IMR-90 (cell line): ENCODE data around the gene KCNK5.

ENCODE experiments used
- CTCF ChIP-seq: conservative IDR thresholded peaks from 2 replicates; pipeline ENCODE4 v1.5.1; 2012; ENCODE audit warnings: mild to moderate bottlenecking, low read depth, low read length, improper control_type of control experiment
- MAZ ChIP-seq: IDR thresholded peaks from 2 replicates; pipeline ENCODE4 v1.6.1; 2012; ENCODE audit warnings: low read depth, mild to moderate bottlenecking, low read length, improper control_type of control experiment, moderate library complexity, borderline replicate concordance
- NFE2L2 ChIP-seq: fragments of 150-350 bp; IDR thresholded peaks from 2 replicates; pipeline ENCODE4 v1.6.1; 2016; ENCODE audit warnings: low read depth, mild to moderate bottlenecking, low read length
- RAD21 ChIP-seq: IDR thresholded peaks from 2 replicates; pipeline ENCODE4 v1.6.1; 2012; ENCODE audit warnings: low read length, improper control_type of control experiment
- RCOR1 ChIP-seq: IDR thresholded peaks from 2 replicates; pipeline ENCODE4 v1.6.1; 2012; ENCODE audit warnings: mild to moderate bottlenecking, low read length, improper control_type of control experiment; ENCODE audit not compliant: insufficient replicate concordance
- SMC3 ChIP-seq: fragments of 150-350 bp; IDR thresholded peaks from 2 replicates; pipeline ENCODE4 v1.6.1; 2016; ENCODE audit warnings: low read depth, mild to moderate bottlenecking, antibody characterized with exemption, low read length, moderate library complexity

GRCh38 chr6:39263303-39264037 lies 34.2 kb upstream of the KCNK5 start:
- TF ChIP-seq RCOR1 (no peak), CTCF (no peak), RAD21 (no peak), SMC3 (no peak), MAZ (no peak), NFE2L2 (no peak)
